GM23338 (cell line): ENCODE results near the gene RHOH. TPM values are rescaled to one million over a fixed set of nuclear protein-coding genes. Genes with fewer than 3 reads are reported as not detected.

ENCODE experiments used
- ATAC-seq: fragments of 200-7000 bp; cut with Tn5 transposase; 3 replicates; pipeline ENCODE4 v1.9.1; 2020
- DNase-seq: peaks from one replicate; pipeline ENCODE4 v3.0.0-alpha.2; 2015; ENCODE audit warnings: low spot score
- H2AFZ ChIP-seq: fragments of 200-600 bp; sonication (generic); 2 replicates; pipeline ENCODE4 v1.8.0; 2016; ENCODE audit warnings: antibody characterized with exemption, mild to moderate bottlenecking, moderate library complexity
- H3F3A ChIP-seq: fragments of 200-600 bp; sonication (generic); replicated peaks from 2 replicates; pipeline ENCODE4 v1.8.0; 2017; ENCODE audit warnings: antibody characterized with exemption, mixed run types, low read depth
- H3K27ac ChIP-seq: fragments of 200-600 bp; sonication (generic); 2 replicates; pipeline ENCODE4 v1.6.1; 2016; ENCODE audit warnings: low read depth
- H3K27me3 ChIP-seq: fragments of 200-600 bp; sonication (generic); 2 replicates; pipeline ENCODE4 v1.8.0; 2016; ENCODE audit warnings: mild to moderate bottlenecking, mixed run types, moderate library complexity; ENCODE audit not compliant: insufficient read depth
- H3K36me3 ChIP-seq: fragments of 200-600 bp; sonication (generic); 2 replicates; pipeline ENCODE4 v1.8.0; 2016; ENCODE audit warnings: mild to moderate bottlenecking; ENCODE audit not compliant: insufficient read depth
- H3K4me1 ChIP-seq: fragments of 200-600 bp; sonication (generic); 2 replicates; pipeline ENCODE4 v1.8.0; 2016; ENCODE audit warnings: mild to moderate bottlenecking, moderate library complexity; ENCODE audit not compliant: insufficient read depth
- H3K4me2 ChIP-seq: fragments of 200-600 bp; sonication (generic); 2 replicates; pipeline ENCODE4 v1.7.1; 2017; ENCODE audit warnings: mixed run types
- H3K4me3 ChIP-seq: fragments of 200-600 bp; sonication (generic); 2 replicates; pipeline ENCODE4 v1.6.1; 2016; ENCODE audit warnings: mixed run types
- H3K79me2 ChIP-seq: fragments of 200-600 bp; sonication (generic); replicated peaks from 2 replicates; pipeline ENCODE4 v1.8.0; 2017; ENCODE audit warnings: mild to moderate bottlenecking; ENCODE audit not compliant: insufficient read depth
- H3K9me2 ChIP-seq: fragments of 200-600 bp; sonication (generic); 2 replicates; pipeline ENCODE4 v1.8.0; 2017; ENCODE audit not compliant: insufficient read depth
- H4K20me1 ChIP-seq: fragments of 200-600 bp; sonication (generic); replicated peaks from 2 replicates; pipeline ENCODE4 v1.8.0; 2017; ENCODE audit warnings: mild to moderate bottlenecking; ENCODE audit not compliant: insufficient read depth
- H3K27ac Mint-ChIP-seq: 2 replicates; pipeline ENCODE4 v1.8.0; 2020; ENCODE audit warnings: inconsistent platforms, mild to moderate bottlenecking, moderate library complexity, mixed read lengths
- H3K27me3 Mint-ChIP-seq: 3 replicates; pipeline ENCODE4 v1.8.0; 2022; ENCODE audit warnings: low read depth, mild to moderate bottlenecking, moderate library complexity, mixed read lengths, inconsistent platforms; ENCODE audit not compliant: insufficient read depth, poor library complexity
- H3K36me3 Mint-ChIP-seq: 3 replicates; pipeline ENCODE4 v1.8.0; 2021; ENCODE audit warnings: low read depth, mild to moderate bottlenecking, inconsistent platforms, moderate library complexity, mixed read lengths
- H3K4me1 Mint-ChIP-seq: 3 replicates; pipeline ENCODE4 v1.8.0; 2020; ENCODE audit warnings: mild to moderate bottlenecking, inconsistent platforms, mixed read lengths
- H3K4me3 Mint-ChIP-seq: 3 replicates; pipeline ENCODE4 v1.8.0; 2021; ENCODE audit warnings: moderate library complexity, mild to moderate bottlenecking, inconsistent platforms, mixed read lengths
- H3K9me3 Mint-ChIP-seq: 3 replicates; pipeline ENCODE4 v1.8.0; 2020; ENCODE audit warnings: moderate library complexity, mild to moderate bottlenecking, inconsistent platforms, mixed read lengths
- CREB1 ChIP-seq: fragments of 250-450 bp; sonication (Bioruptor Pico); IDR thresholded peaks from 2 replicates; pipeline ENCODE4 v1.5.0; 2020; ENCODE audit warnings: low read depth, mild to moderate bottlenecking, moderate library complexity
- CTCF ChIP-seq, 2 experiments: fragments of 200-600 bp in 1 of 2; sonication (generic) in 1 of 2; conservative IDR thresholded peaks; 2 replicates each; pipeline versions ENCODE4 v1.5.1 to v1.6.1; 2016 to 2017; ENCODE audit warnings: antibody characterized with exemption in 2 of 2, low read depth in 2 of 2, mild to moderate bottlenecking in 2 of 2, moderate library complexity in 1 of 2
- ETS1 ChIP-seq: IDR thresholded peaks from 2 replicates; pipeline ENCODE4 v1.6.1; 2016; ENCODE audit warnings: antibody characterized with exemption
- EZH2 ChIP-seq: fragments of 200-600 bp; sonication (generic); IDR thresholded peaks from one replicate; pipeline ENCODE4 v1.8.0; 2017; ENCODE audit warnings: antibody characterized with exemption, mild to moderate bottlenecking, low read depth; ENCODE audit not compliant: unreplicated experiment
- EZH2phosphoT487 ChIP-seq: fragments of 200-600 bp; sonication (generic); IDR thresholded peaks from one replicate; pipeline ENCODE4 v1.8.1; 2018; ENCODE audit warnings: antibody characterized with exemption; ENCODE audit not compliant: unreplicated experiment
- JUNB ChIP-seq: IDR thresholded peaks from one replicate; pipeline ENCODE4 v1.6.1; 2016; ENCODE audit warnings: antibody characterized with exemption; ENCODE audit not compliant: unreplicated experiment
- NANOG ChIP-seq: IDR thresholded peaks from 2 replicates; pipeline ENCODE4 v1.6.1; 2016; ENCODE audit warnings: antibody characterized with exemption, borderline replicate concordance
- POLR2AphosphoS5 ChIP-seq: IDR thresholded peaks from 2 replicates; pipeline ENCODE4 v1.6.1; 2016; ENCODE audit warnings: antibody characterized with exemption, low read depth
- REST ChIP-seq: IDR thresholded peaks from one replicate; pipeline ENCODE4 v1.6.1; 2018; ENCODE audit warnings: antibody characterized with exemption; ENCODE audit not compliant: unreplicated experiment
- STAT1 ChIP-seq: IDR thresholded peaks from one replicate; pipeline ENCODE4 v1.6.1; 2016; ENCODE audit warnings: antibody characterized with exemption; ENCODE audit not compliant: unreplicated experiment
- ZNF114 ChIP-seq: fragments of 250-450 bp; sonication (Bioruptor Pico); IDR thresholded peaks from 2 replicates; pipeline ENCODE4 v1.5.0; 2020; ENCODE audit warnings: mild to moderate bottlenecking, moderate library complexity
- ZNF331 ChIP-seq: fragments of 250-450 bp; sonication (Bioruptor Pico); IDR thresholded peaks from 2 replicates; pipeline ENCODE4 v1.5.0; 2020; ENCODE audit warnings: low read depth, mild to moderate bottlenecking, moderate library complexity
- polyA plus RNA-seq: library from polyadenylated mRNA; unstranded; fragments of >200 nt; fragmentation: Nextera tagmentation; extraction: Ambion mirVana; gene quantifications from 2 replicates; pipeline ENCODE4 v1.2.1, GENCODE V29; 2016
- total RNA-seq: library from RNA; depleted of rRNA; stranded (reverse); fragments of >200 nt; shearing (Covaris generic); gene quantifications from 2 replicates; pipeline ENCODE4 v1.2.3, GENCODE V29; 2014

RHOH gene
- total and polyA plus RNA-seq, 2 experiments from 2014 or later, result 2.2 to 3.7 TPM

DNA sequence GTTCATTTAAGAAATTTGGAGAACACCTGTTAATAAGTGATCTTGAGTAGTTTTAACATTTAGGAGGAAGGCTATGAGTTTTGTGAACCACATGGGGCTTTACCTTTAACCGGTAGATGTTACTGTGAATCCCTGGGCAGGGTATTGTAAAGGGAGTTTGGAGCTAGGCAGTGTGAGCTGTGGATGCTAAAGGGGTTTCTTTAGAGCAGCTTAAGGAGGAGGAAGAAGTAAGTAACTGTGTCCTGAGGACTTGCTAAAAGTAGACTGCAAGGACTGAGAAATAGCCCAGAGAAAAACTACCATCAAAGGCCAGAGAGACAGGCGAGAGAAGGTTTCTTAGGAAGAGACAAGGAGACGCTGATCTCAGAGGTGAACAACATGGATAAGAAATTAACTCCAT lies 5.6 kb downstream of the RHOH start:
- no peaks in the 10 kb centered on the region for H3K36me3 ChIP-seq
- Mint-ChIP-seq H3K27ac (no peak overlapping the region), H3K27me3 (peaks cover 2% of the 10 kb centered on the region), H3K9me3 (no peaks in the 10 kb centered on the region), H3K4me3 (no peak overlapping the region), H3K36me3 (no peaks in the 10 kb centered on the region), H3K4me1 (peaks cover 43% of the 10 kb centered on the region)
- no peaks in the 10 kb centered on the region for H3F3A ChIP-seq
- H3K27ac ChIP-seq, result no peak overlapping the region
- no peaks in the 10 kb centered on the region for H3K79me2 ChIP-seq
- H2AFZ ChIP-seq, result peak overlapping the region; percentile 65; the same call in 1 of the 2 replicates
- no peaks in the 10 kb centered on the region for H4K20me1 ChIP-seq
- no peaks in the 10 kb centered on the region for H3K27me3 ChIP-seq
- peaks cover 30% of the 10 kb centered on the region for H3K4me1 ChIP-seq
- no peaks in the 10 kb centered on the region for H3K9me2 ChIP-seq
- H3K4me3 ChIP-seq, result no peak overlapping the region
- no peak overlapping the region for H3K4me2 ChIP-seq
- ATAC-seq (no peak), DNase-seq (no peak)
- TF ChIP-seq EZH2phosphoT487, result no peak
- no peak for TF ChIP-seq ETS1
- no peak for TF ChIP-seq ZNF114 (CRISPR knock-in tag)
- no peak for TF ChIP-seq REST
- no peak for TF ChIP-seq JUNB
- no peak for TF ChIP-seq CTCF (conservative IDR thresholded peaks at IDR 0.05; ENCODE audit: low read depth in 2 of 2)
- TF ChIP-seq EZH2, result no peak
- TF ChIP-seq CREB1 (CRISPR knock-in tag), result no peak
- TF ChIP-seq STAT1, result no peak
- TF ChIP-seq NANOG, result no peak
- TF ChIP-seq POLR2AphosphoS5, result no peak
- no peak for TF ChIP-seq ZNF331 (CRISPR knock-in tag)
